Measurements from ENCODE around the gene CPNE2. TPM values are rescaled to one million over a fixed set of nuclear protein-coding genes. Genes with fewer than 3 reads are reported as not detected.
"Not testable (repeated sequence)": the region's sequence is repeated elsewhere in the genome, so short reads cannot be mapped to it uniquely, and the experiment has no call there.

The CPNE2 gene
- total RNA-seq, 1 donor from 2014 or later: 64.5 TPM

DNA sequence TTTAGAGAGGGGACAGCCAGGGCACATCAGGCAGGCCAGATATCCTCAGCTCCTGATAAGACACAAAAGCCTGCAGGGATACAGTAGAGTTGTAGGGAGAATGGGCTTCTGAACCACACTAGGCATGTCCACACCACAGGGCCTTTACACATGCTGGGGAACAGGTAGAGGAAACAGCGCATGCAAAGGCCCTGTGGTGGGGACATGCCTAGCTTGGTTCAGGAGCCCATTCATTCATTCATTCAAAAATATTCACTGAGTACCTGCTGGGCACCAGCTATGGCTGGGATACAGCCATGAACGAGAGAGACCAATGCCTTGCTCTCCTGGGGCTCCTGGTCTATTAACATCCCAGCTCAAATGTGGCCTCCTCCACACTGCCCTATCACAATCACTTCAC lies 4.4 kb downstream of the CPNE2 start:
- Histone ChIP-seq H3K4me1 (peaks cover 25% of the 10 kb centered on the region), H3K27me3 (no peaks in the 10 kb centered on the region), H3K4me3 (no peak overlapping the region), H3K36me3 (no peaks in the 10 kb centered on the region), H3K9me3 (no peaks in the 10 kb centered on the region), H3K27ac (no peak overlapping the region)
- TF ChIP-seq, protein P1, sequence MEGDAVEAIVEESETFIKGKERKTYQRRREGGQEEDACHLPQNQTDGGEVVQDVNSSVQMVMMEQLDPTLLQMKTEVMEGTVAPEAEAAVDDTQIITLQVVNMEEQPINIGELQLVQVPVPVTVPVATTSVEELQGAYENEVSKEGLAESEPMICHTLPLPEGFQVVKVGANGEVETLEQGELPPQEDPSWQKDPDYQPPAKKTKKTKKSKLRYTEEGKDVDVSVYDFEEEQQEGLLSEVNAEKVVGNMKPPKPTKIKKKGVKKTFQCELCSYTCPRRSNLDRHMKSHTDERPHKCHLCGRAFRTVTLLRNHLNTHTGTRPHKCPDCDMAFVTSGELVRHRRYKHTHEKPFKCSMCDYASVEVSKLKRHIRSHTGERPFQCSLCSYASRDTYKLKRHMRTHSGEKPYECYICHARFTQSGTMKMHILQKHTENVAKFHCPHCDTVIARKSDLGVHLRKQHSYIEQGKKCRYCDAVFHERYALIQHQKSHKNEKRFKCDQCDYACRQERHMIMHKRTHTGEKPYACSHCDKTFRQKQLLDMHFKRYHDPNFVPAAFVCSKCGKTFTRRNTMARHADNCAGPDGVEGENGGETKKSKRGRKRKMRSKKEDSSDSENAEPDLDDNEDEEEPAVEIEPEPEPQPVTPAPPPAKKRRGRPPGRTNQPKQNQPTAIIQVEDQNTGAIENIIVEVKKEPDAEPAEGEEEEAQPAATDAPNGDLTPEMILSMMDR (IDR thresholded peaks at IDR 0.05): no peak
- DNase-seq (no peak), ATAC-seq (no peak)
- intact Hi-C loops (cut with DNase I): no loop called here

DNA sequence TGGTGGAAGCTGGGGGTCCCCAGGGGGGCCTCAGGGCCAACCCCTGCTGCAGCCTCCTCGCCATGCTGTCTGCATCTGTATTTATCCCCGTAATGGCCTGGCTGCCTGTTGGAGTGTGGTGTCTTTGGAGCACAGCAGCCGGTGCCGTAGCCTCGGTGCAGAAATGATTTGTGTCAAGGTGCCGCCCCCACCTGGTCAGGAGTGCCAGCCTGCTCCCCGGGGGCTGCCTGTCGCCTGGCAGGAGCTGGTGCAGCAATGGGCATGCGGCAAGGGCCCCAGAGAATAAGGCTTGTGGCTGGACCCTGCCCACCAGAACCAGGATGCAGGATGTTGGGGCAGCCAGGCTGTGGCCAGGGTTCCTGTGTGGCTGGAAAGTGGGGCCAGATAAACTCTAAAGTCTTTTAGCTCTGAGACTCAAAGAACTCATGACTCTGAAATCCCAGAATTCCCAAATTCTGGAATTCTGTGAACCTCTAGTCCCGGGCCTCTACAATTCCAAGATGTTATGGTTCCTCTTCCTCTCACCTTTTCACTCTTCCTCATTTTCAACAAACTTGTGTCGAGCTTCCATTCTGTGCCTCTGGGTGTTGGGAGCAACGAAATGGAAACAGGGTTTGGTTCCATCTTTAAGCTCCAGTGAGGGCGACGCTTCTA lies 5.9 kb downstream of the CPNE2 start:
- Histone ChIP-seq H3K4me1 (peaks cover 23% of the 10 kb centered on the region), H3K9me3 (no peaks in the 10 kb centered on the region), H3K36me3 (no peaks in the 10 kb centered on the region), H3K4me3 (no peak overlapping the region), H3K27me3 (no peaks in the 10 kb centered on the region), H3K27ac (no peak overlapping the region)
- intact Hi-C loops (cut with DNase I): no loop called here
- DNase-seq: no peak
- ATAC-seq: no peak
- TF ChIP-seq, protein P1 (IDR thresholded peaks at IDR 0.05): no peak

DNA sequence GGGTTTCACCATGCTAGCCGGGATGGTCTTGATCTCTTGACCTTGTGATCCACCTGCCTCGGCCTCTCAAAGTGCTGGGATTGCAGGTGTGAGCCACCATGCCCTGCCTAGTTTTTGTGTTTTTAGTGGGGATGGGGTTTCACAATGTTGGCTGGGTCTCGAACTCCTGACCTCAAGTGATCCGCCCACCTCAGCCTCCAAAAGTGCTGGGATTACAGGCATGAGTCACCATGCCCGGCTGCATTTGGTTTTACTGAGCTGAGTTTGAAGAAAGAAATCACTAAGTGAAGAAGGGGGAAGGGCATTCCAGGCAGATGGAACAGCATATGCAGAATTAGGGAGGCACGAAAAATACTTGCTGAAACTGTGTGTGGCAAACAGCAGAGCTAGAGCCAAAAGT lies 7.6 kb downstream of the CPNE2 start:
- H3K27ac ChIP-seq; H3K4me3 ChIP-seq; H3K9me3 ChIP-seq; H3K36me3 ChIP-seq; ATAC-seq; DNase-seq; H3K27me3 ChIP-seq; H3K4me1 ChIP-seq; intact Hi-C loops (cut with DNase I): not testable (repeated sequence)

DNA sequence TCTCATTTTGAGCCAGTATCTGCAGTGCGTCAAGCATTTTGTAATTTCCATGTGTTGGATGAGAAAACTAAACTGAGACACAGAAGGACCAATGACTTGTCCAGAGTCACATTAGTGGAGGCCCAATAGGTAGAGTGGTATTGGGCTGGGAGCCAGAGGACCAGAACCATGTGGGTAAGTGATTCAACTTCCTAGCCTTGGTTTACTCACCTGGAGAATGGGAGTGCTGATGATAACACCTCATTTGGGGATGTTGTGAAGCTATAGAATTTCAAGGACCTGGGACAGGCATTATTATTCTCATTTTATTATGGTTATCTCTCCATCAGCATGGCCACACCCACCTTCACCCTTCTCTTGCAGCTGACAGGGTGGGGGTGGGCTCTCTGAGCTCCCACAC lies 8.1 kb downstream of the CPNE2 start:
- H3K9me3 ChIP-seq: no peaks in the 10 kb centered on the region
- peaks cover 9% of the 10 kb centered on the region for H3K4me1 ChIP-seq
- H3K36me3 ChIP-seq: no peaks in the 10 kb centered on the region
- no peak overlapping the region for H3K4me3 ChIP-seq
- no peak overlapping the region for H3K27ac ChIP-seq
- ATAC-seq (no peak), DNase-seq (no peak)
- intact Hi-C loops (cut with DNase I): no loop called here
- H3K27me3 ChIP-seq: no peaks in the 10 kb centered on the region
- TF ChIP-seq, protein P1 (IDR thresholded peaks at IDR 0.05): no peak

DNA sequence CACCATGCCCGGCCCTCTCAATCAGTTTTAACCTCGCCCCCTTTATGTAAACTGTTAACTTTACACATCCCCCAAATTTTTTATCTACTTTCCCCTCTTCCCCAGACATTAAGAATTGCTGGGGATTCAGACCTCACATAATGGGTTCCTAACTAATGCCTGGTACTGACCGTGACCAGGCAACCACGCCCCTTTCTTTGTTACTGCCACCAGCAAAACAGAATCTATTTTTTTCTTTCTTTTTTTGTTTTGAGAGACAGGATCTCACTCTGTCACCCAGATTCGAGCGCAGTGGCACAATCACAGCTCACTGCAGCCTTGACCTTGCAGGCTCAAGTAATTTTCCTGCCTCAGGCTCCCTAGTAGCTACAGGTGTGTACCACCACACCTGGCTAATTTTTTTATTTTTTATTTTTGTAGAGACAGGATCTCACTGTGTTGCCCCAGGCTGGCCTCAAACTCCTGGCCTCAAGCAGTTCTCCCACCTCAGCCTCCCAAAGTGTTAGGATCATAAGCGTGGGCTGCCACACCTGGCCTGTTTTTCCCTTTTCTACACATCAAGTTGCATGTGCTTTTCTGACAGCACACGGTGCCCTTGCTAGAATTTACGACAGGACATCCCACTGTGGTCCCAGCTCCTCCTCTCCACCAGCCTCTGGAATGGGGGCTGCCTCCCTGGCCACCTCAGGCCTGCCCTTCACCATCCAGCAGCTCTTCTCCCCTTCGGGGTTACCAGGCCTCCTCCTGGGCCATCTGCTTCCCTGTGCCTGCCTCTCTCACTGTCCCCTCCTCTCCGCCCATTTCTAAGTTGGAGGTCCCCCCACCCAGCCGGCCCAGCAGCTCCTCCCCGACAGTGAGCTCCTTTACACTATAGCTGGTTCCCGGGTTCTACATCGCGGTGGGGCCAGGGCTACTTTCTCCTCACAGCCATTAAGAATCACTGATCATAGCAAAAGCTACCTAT lies 10.8 kb downstream of the CPNE2 start:
- TF ChIP-seq, protein P1 (IDR thresholded peaks at IDR 0.05): no peak

DNA sequence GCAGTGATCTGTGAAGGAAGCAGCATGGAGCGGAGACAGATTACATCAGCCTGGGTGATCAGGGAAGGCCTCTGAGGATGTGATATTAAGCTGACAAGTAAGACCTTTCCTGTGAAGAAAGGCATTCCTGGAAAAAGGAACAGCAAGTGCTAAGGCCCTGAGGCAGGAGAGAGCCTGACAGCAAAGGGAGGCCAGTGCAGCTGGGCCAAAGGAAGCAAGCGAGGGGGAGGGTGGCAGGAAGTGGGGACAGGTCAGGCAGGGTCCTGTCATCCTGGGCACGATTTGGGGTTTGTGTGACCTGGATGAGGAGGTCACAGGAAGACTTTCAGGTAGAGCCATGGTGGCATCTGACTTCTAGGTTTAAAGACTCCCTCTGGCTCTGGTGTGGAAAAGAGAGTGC lies 12.3 kb downstream of the CPNE2 start:
- Histone ChIP-seq H3K27me3 (no peaks in the 10 kb centered on the region), H3K4me1 (peaks cover 6% of the 10 kb centered on the region), H3K36me3 (no peaks in the 10 kb centered on the region), H3K4me3 (no peak overlapping the region), H3K9me3 (no peaks in the 10 kb centered on the region), H3K27ac (no peak overlapping the region)
- intact Hi-C loops (cut with DNase I): no loop called here
- TF ChIP-seq, protein P1 (IDR thresholded peaks at IDR 0.05): no peak
- no peak for DNase-seq
- ATAC-seq: no peak

More for the DNA sequence above, 10.8 kb downstream of the CPNE2 start:
- no peaks in the 10 kb centered on the region for H3K9me3 ChIP-seq
- H3K4me3 ChIP-seq: no peak overlapping the region
- intact Hi-C loops (cut with DNase I): no loop called here
- no peak overlapping the region for H3K27ac ChIP-seq
- no peaks in the 10 kb centered on the region for H3K27me3 ChIP-seq
- no peaks in the 10 kb centered on the region for H3K36me3 ChIP-seq
- ATAC-seq (no peak), DNase-seq (no peak)
- H3K4me1 ChIP-seq: peaks cover 9% of the 10 kb centered on the region
